Astrocyte of the hippocampus (primary cell): ENCODE data around the gene NKIRAS1.
A peak's percentile ranks its signal among the peaks of the same experiment; 100 is the strongest.
"Not testable (repeated sequence)": the region's sequence is repeated elsewhere in the genome, so short reads cannot be mapped to it uniquely, and the experiment has no call there.

ENCODE experiments used
- DNase-seq: peaks from one replicate; pipeline ENCODE4 v3.0.0; 2011; ENCODE audit warnings: low read depth, low spot score

Gene NKIRAS1

GRCh38 chr3:23904545-23904944, 12.2 kb downstream of the NKIRAS1 start:
- DNase-seq, result no peak

- DNase-seq, result no peak
These were observed 16.0 kb downstream of the NKIRAS1 start for GRCh38 chr3:23900744-23901143.

GRCh38 chr3:23895181-23895580, 21.6 kb downstream of the NKIRAS1 start:
- no peak for DNase-seq

GRCh38 chr3:23894254-23895061, 22.3 kb downstream of the NKIRAS1 start:
- DNase-seq, result no peak

- no peak for DNase-seq
These were observed 26.8 kb downstream of the NKIRAS1 start for GRCh38 chr3:23889950-23890349.

GRCh38 chr3:23889386-23889785, 27.4 kb downstream of the NKIRAS1 start:
- no peak for DNase-seq

- DNase-seq, result peak; percentile 53
These were observed 28.1 kb downstream of the NKIRAS1 start for GRCh38 chr3:23888617-23889228.

GRCh38 chr3:23886311-23886710, 30.5 kb downstream of the NKIRAS1 start:
- DNase-seq, result no peak

GRCh38 chr3:23885210-23885609, 31.6 kb downstream of the NKIRAS1 start:
- no peak for DNase-seq

GRCh38 chr3:23884481-23884880, 32.3 kb downstream of the NKIRAS1 start:
- no peak for DNase-seq

- DNase-seq, result no peak
These were observed 34.3 kb downstream of the NKIRAS1 start for GRCh38 chr3:23882487-23882918.

- not testable (repeated sequence) for DNase-seq
These were observed 34.8 kb downstream of the NKIRAS1 start for GRCh38 chr3:23881993-23882392.

- DNase-seq, result no peak
These were observed 36.0 kb downstream of the NKIRAS1 start for GRCh38 chr3:23880703-23881339.

- DNase-seq, result no peak
These were observed 37.3 kb downstream of the NKIRAS1 start for GRCh38 chr3:23879485-23879884.

- DNase-seq, result peak; percentile 80
These were observed 39.3 kb downstream of the NKIRAS1 start for GRCh38 chr3:23877329-23877980.

GRCh38 chr3:23876923-23877322, 39.9 kb downstream of the NKIRAS1 start:
- DNase-seq, result no peak

GRCh38 chr3:23875113-23875725, 41.6 kb downstream of the NKIRAS1 start:
- no peak for DNase-seq

GRCh38 chr3:23874359-23875112, 42.3 kb downstream of the NKIRAS1 start:
- DNase-seq, result peak; percentile 70

GRCh38 chr3:23873941-23874340, 42.8 kb downstream of the NKIRAS1 start:
- DNase-seq, result no peak

- no peak for DNase-seq
These were observed 44.5 kb downstream of the NKIRAS1 start for GRCh38 chr3:23872330-23872729.

GRCh38 chr3:23871361-23871760, 45.4 kb downstream of the NKIRAS1 start:
- DNase-seq, result not testable (repeated sequence)
